Neural cell (in vitro differentiated cells): ENCODE measurements around the gene CCT8L2.

ENCODE experiments used
- EZH2 ChIP-seq: fragments of 200-600, 300-800 bp; shearing (Covaris generic), sonication (generic); IDR thresholded peaks from 2 replicates; pipeline ENCODE4 v1.6.1; 2014; ENCODE audit warnings: antibody characterized with exemption, low read length, borderline replicate concordance, mild to moderate bottlenecking; ENCODE audit not compliant: insufficient read depth, poor library complexity, severe bottlenecking
- MXI1 ChIP-seq: fragments of 450-650 bp; conservative IDR thresholded peaks from 2 replicates; pipeline ENCODE4 v1.6.1; 2014; ENCODE audit warnings: antibody characterized with exemption, mild to moderate bottlenecking; ENCODE audit not compliant: poor library complexity, severe bottlenecking
- POLR2AphosphoS5 ChIP-seq: IDR thresholded peaks from 2 replicates; pipeline ENCODE4 v1.6.1; 2012
- SMC3 ChIP-seq: fragments of 450-650 bp; conservative IDR thresholded peaks from 2 replicates; pipeline ENCODE4 v1.6.1; 2014; ENCODE audit warnings: antibody characterized with exemption, mild to moderate bottlenecking, moderate library complexity; ENCODE audit not compliant: poor library complexity
- TAF1 ChIP-seq: IDR thresholded peaks from 2 replicates; pipeline ENCODE4 v1.6.1; 2012; ENCODE audit warnings: low read depth
- TF ChIP-seq, protein P1 (sequence below): fragments of 450-650 bp; IDR thresholded peaks from 2 replicates; pipeline ENCODE4 v1.5.1; 2014; ENCODE audit warnings: antibody characterized with exemption, mild to moderate bottlenecking, moderate library complexity; ENCODE audit not compliant: poor library complexity, severe bottlenecking

DNA sequence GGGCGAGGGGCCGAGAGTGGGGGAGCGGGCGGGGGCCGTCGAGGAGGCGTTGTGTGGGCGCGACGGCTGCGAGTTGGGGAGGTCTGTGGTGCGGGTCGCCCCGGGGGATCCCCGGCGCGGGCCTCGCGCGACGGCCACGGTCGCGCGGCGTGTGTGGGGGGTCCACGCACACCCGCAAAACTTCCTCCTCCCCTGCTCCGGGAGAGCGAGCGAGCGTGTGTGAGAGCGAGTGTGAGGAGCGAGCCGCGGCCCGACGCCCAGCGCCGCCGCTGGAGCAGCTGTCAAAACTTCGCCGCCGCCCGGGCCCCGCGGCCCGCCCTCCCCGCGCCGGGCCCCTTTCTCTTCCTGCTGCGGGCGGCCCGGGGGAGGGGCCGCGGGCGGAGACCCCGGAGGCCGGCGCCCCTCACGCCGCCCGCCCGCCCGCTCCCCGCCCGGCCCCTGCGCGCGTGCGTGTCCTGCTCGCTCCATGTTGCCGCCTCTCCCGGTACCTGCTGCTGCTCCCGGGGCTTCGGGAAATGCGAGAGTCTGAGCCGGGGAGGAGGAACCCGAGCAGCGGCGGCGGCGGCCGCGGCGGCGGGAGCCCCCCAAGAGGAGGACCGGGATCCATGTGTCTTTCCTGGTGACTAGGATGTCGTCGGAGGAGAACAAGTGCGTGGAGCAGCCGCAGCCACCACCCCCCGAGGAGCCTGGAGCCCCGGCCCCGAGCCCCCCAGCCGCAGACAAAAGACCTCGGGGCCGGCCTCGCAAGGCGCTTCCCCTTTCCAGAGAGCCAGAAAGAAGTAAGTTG, 9.0 kb upstream of the CCT8L2 start:
- TF ChIP-seq TAF1, result no peak
- TF ChIP-seq, protein P1, sequence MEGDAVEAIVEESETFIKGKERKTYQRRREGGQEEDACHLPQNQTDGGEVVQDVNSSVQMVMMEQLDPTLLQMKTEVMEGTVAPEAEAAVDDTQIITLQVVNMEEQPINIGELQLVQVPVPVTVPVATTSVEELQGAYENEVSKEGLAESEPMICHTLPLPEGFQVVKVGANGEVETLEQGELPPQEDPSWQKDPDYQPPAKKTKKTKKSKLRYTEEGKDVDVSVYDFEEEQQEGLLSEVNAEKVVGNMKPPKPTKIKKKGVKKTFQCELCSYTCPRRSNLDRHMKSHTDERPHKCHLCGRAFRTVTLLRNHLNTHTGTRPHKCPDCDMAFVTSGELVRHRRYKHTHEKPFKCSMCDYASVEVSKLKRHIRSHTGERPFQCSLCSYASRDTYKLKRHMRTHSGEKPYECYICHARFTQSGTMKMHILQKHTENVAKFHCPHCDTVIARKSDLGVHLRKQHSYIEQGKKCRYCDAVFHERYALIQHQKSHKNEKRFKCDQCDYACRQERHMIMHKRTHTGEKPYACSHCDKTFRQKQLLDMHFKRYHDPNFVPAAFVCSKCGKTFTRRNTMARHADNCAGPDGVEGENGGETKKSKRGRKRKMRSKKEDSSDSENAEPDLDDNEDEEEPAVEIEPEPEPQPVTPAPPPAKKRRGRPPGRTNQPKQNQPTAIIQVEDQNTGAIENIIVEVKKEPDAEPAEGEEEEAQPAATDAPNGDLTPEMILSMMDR, result no peak
- TF ChIP-seq POLR2AphosphoS5, result no peak
- TF ChIP-seq SMC3, result no peak
- no peak for TF ChIP-seq EZH2
- TF ChIP-seq MXI1, result no peak
